HL-60 (cell line): Measurements from ENCODE around the gene ZNF814.

Source experiments
- TF ChIP-seq, protein P1 (sequence below): IDR thresholded peaks from one replicate; pipeline ENCODE4 v1.5.1; 2011; ENCODE audit warnings: low read length, control low read depth, inconsistent platforms; ENCODE audit not compliant: insufficient read depth
- TF ChIP-seq, protein P2 (sequence below): IDR thresholded peaks from 2 replicates; pipeline ENCODE4 v1.6.1; 2012; ENCODE audit warnings: low read depth; ENCODE audit not compliant: insufficient replicate concordance

DNA sequence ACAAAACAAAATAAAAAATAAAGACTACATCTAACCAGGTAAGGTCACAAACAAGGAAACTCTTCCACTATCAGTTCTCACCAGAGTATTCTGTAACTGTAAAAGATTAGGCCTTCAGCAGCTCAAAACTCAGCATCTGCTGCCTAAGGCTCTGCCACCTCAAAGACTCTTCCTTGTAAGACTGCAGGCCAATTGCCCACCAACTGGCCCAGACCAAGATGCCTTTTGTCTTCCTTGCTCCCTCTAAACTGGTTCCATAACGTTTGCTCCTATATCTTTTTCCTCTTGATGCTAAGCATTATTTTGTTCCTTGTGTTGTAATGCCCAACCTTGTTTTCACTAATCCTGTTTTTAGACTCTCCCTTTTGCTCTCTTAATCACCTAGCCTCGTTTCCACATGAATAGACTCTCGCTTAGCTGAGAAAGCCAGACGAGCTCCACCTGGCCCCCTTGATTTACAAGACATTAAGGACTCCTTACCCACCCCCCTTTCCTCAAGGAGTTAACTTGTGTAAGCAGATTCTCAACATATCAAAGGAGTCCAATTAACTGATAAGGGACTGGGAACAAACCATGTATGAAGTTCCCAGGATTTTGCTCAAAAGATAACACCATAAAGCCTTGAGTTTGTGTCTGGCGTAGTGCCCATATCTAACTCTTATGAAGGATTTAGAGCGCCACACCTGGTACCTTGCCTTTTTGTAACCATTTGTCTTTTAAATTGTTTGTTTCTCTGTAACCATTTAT is 1.5 kb downstream of the ZNF814 start:
- TF ChIP-seq, protein P1, sequence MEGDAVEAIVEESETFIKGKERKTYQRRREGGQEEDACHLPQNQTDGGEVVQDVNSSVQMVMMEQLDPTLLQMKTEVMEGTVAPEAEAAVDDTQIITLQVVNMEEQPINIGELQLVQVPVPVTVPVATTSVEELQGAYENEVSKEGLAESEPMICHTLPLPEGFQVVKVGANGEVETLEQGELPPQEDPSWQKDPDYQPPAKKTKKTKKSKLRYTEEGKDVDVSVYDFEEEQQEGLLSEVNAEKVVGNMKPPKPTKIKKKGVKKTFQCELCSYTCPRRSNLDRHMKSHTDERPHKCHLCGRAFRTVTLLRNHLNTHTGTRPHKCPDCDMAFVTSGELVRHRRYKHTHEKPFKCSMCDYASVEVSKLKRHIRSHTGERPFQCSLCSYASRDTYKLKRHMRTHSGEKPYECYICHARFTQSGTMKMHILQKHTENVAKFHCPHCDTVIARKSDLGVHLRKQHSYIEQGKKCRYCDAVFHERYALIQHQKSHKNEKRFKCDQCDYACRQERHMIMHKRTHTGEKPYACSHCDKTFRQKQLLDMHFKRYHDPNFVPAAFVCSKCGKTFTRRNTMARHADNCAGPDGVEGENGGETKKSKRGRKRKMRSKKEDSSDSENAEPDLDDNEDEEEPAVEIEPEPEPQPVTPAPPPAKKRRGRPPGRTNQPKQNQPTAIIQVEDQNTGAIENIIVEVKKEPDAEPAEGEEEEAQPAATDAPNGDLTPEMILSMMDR = no peak
- TF ChIP-seq, protein P2, sequence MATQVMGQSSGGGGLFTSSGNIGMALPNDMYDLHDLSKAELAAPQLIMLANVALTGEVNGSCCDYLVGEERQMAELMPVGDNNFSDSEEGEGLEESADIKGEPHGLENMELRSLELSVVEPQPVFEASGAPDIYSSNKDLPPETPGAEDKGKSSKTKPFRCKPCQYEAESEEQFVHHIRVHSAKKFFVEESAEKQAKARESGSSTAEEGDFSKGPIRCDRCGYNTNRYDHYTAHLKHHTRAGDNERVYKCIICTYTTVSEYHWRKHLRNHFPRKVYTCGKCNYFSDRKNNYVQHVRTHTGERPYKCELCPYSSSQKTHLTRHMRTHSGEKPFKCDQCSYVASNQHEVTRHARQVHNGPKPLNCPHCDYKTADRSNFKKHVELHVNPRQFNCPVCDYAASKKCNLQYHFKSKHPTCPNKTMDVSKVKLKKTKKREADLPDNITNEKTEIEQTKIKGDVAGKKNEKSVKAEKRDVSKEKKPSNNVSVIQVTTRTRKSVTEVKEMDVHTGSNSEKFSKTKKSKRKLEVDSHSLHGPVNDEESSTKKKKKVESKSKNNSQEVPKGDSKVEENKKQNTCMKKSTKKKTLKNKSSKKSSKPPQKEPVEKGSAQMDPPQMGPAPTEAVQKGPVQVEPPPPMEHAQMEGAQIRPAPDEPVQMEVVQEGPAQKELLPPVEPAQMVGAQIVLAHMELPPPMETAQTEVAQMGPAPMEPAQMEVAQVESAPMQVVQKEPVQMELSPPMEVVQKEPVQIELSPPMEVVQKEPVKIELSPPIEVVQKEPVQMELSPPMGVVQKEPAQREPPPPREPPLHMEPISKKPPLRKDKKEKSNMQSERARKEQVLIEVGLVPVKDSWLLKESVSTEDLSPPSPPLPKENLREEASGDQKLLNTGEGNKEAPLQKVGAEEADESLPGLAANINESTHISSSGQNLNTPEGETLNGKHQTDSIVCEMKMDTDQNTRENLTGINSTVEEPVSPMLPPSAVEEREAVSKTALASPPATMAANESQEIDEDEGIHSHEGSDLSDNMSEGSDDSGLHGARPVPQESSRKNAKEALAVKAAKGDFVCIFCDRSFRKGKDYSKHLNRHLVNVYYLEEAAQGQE = no peak
